H9 (cell line): Measurements from ENCODE around the gene CHRND. TPM values are rescaled to one million over a fixed set of nuclear protein-coding genes. Genes with fewer than 3 reads are reported as not detected.

Source experiments
- DNase-seq: peaks from one replicate; pipeline ENCODE4 v3.0.0-alpha.2; 2017
- H2AFZ ChIP-seq: one replicate; pipeline ENCODE4 v1.6.1; 2013; ENCODE audit warnings: mild to moderate bottlenecking, low read length, control low read depth, moderate library complexity
- H2AK5ac ChIP-seq: 2 replicates; pipeline ENCODE4 v1.6.1; 2013; ENCODE audit warnings: low read length, control low read depth, mixed read lengths; ENCODE audit not compliant: insufficient read length
- H2BK120ac ChIP-seq: one replicate; pipeline ENCODE4 v1.6.1; 2013; ENCODE audit warnings: low read depth, mild to moderate bottlenecking, low read length, control low read depth, inconsistent platforms; ENCODE audit not compliant: poor library complexity, severe bottlenecking
- H2BK12ac ChIP-seq: 2 replicates; pipeline ENCODE4 v1.6.1; 2013; ENCODE audit warnings: low read length, control low read depth, mixed read lengths, low read depth; ENCODE audit not compliant: insufficient read length
- H2BK15ac ChIP-seq: 2 replicates; pipeline ENCODE4 v1.6.1; 2013; ENCODE audit warnings: low read depth, low read length, control low read depth
- H2BK20ac ChIP-seq: one replicate; pipeline ENCODE4 v1.6.1; 2013; ENCODE audit warnings: low read depth, mild to moderate bottlenecking, low read length, control low read depth, inconsistent platforms; ENCODE audit not compliant: poor library complexity, severe bottlenecking
- H2BK5ac ChIP-seq: 2 replicates; pipeline ENCODE4 v1.6.1; 2013; ENCODE audit warnings: low read length, control low read depth, mixed read lengths; ENCODE audit not compliant: insufficient read length
- H3K14ac ChIP-seq: 2 replicates; pipeline ENCODE4 v1.6.1; 2013; ENCODE audit warnings: low read length, control low read depth; ENCODE audit not compliant: insufficient read depth
- H3K18ac ChIP-seq: 2 replicates; pipeline ENCODE4 v1.6.1; 2013; ENCODE audit warnings: low read depth, mild to moderate bottlenecking, mixed read lengths, low read length, control low read depth; ENCODE audit not compliant: insufficient read length
- H3K23ac ChIP-seq: 2 replicates; pipeline ENCODE4 v1.6.1; 2013; ENCODE audit warnings: low read length, control low read depth, mixed read lengths, low read depth; ENCODE audit not compliant: insufficient read length
- H3K23me2 ChIP-seq: 2 replicates; pipeline ENCODE4 v1.6.1; 2013; ENCODE audit warnings: low read depth, mild to moderate bottlenecking, mixed read lengths, low read length, control low read depth; ENCODE audit not compliant: insufficient read length, poor library complexity, severe bottlenecking
- H3K27ac ChIP-seq: 2 replicates; pipeline ENCODE4 v1.5.1; 2013; ENCODE audit warnings: low read length, control low read depth, mixed read lengths, low read depth; ENCODE audit not compliant: insufficient read length
- H3K27me3 ChIP-seq: 2 replicates; pipeline ENCODE4 v1.6.1; 2013; ENCODE audit warnings: low read length, control low read depth, inconsistent platforms; ENCODE audit not compliant: insufficient read depth
- H3K4ac ChIP-seq: 2 replicates; pipeline ENCODE4 v1.6.1; 2013; ENCODE audit warnings: low read depth, mild to moderate bottlenecking, control low read depth, inconsistent platforms, low read length, moderate library complexity
- H3K4me1 ChIP-seq: 2 replicates; pipeline ENCODE4 v1.6.1; 2013; ENCODE audit warnings: low read length, control low read depth, inconsistent platforms; ENCODE audit not compliant: insufficient read depth
- H3K4me2 ChIP-seq: 2 replicates; pipeline ENCODE4 v1.6.1; 2013; ENCODE audit warnings: low read length, control low read depth, mixed read lengths; ENCODE audit not compliant: insufficient read length, insufficient read depth
- H3K56ac ChIP-seq: 2 replicates; pipeline ENCODE4 v1.6.1; 2013; ENCODE audit warnings: low read depth, mild to moderate bottlenecking, mixed read lengths, low read length, control low read depth; ENCODE audit not compliant: insufficient read length
- H3K79me1 ChIP-seq: 2 replicates; pipeline ENCODE4 v1.6.1; 2013; ENCODE audit warnings: low read depth, mild to moderate bottlenecking, moderate library complexity, low read length, control low read depth, inconsistent platforms; ENCODE audit not compliant: insufficient read depth, poor library complexity, severe bottlenecking
- H3K79me2 ChIP-seq: 2 replicates; pipeline ENCODE4 v1.6.1; 2013; ENCODE audit warnings: low read length, control low read depth, inconsistent platforms; ENCODE audit not compliant: insufficient read depth
- H3K9ac ChIP-seq: 2 replicates; pipeline ENCODE4 v1.6.1; 2013; ENCODE audit warnings: low read length, control low read depth, mixed read lengths; ENCODE audit not compliant: insufficient read length; ENCODE audit errors: extremely low read depth
- H3K9me3 ChIP-seq: one replicate; pipeline ENCODE4 v1.6.1; 2013; ENCODE audit warnings: low read depth, low read length, inconsistent platforms; ENCODE audit not compliant: control insufficient read depth
- H3T11ph ChIP-seq: one replicate; pipeline ENCODE4 v1.6.1; 2013; ENCODE audit warnings: mild to moderate bottlenecking, low read length, control low read depth, inconsistent platforms
- H4K20me1 ChIP-seq: one replicate; pipeline ENCODE4 v1.6.1; 2013; ENCODE audit not compliant: control insufficient read depth, insufficient read length, insufficient read depth
- H4K5ac ChIP-seq: 2 replicates; pipeline ENCODE4 v1.6.1; 2013; ENCODE audit warnings: low read depth, mild to moderate bottlenecking, mixed read lengths, low read length, control low read depth; ENCODE audit not compliant: insufficient read length
- H4K8ac ChIP-seq: replicated peaks from 2 replicates; pipeline ENCODE4 v1.6.1; 2013; ENCODE audit warnings: low read length, control low read depth, mixed read lengths, low read depth; ENCODE audit not compliant: insufficient read length
- H4K91ac ChIP-seq: 2 replicates; pipeline ENCODE4 v1.6.1; 2013; ENCODE audit warnings: low read depth, mild to moderate bottlenecking, moderate library complexity, mixed read lengths, low read length, control low read depth; ENCODE audit not compliant: insufficient read length
- H3K27ac Mint-ChIP-seq, 3 experiments: 2 replicates in 2 of 3; 3 replicates in 1 of 3; pipeline ENCODE4 v1.8.0; 2020 to 2021; ENCODE audit warnings: mixed read lengths in 3 of 3, mild to moderate bottlenecking in 1 of 3, moderate library complexity in 1 of 3
- H3K27me3 Mint-ChIP-seq: 2 replicates; pipeline ENCODE4 v1.8.0; 2021; ENCODE audit warnings: low read depth, mild to moderate bottlenecking, moderate library complexity, mixed read lengths
- H3K36me3 Mint-ChIP-seq, 3 experiments: 2 replicates in 2 of 3; 3 replicates in 1 of 3; pipeline ENCODE4 v1.8.0; 2020 to 2021; ENCODE audit warnings: low read depth in 3 of 3, mixed read lengths in 3 of 3; ENCODE audit not compliant: insufficient read depth in 1 of 3
- H3K4me1 Mint-ChIP-seq, 2 experiments: 2 replicates each; pipeline ENCODE4 v1.8.0; 2020; ENCODE audit warnings: mixed read lengths in 2 of 2
- H3K4me3 Mint-ChIP-seq, 2 experiments: 2 replicates in 1 of 2; 3 replicates in 1 of 2; pipeline ENCODE4 v1.8.0; 2020 to 2021; ENCODE audit warnings: mild to moderate bottlenecking in 2 of 2, mixed read lengths in 2 of 2, moderate library complexity in 1 of 2
- H3K9me3 Mint-ChIP-seq, 2 experiments: 2 replicates in 1 of 2; 3 replicates in 1 of 2; pipeline ENCODE4 v1.8.0; 2020; ENCODE audit warnings: mild to moderate bottlenecking in 2 of 2, mixed read lengths in 2 of 2, moderate library complexity in 1 of 2
- CTCF ChIP-seq: fragments of 200-600 bp; sonication (generic); conservative IDR thresholded peaks from 3 replicates; pipeline ENCODE4 v1.8.0; 2021; ENCODE audit warnings: antibody characterized with exemption, mild to moderate bottlenecking
- WGBS: extraction: QIAGEN DNeasy Blood & Tissue Kit; methylation state at CpG from one replicate; pipeline ENCODE4 v1.1.7; 2013; ENCODE audit warnings: missing lambda C conversion rate, low lambda C conversion rate, mixed read lengths; ENCODE audit not compliant: insufficient read length; ENCODE audit errors: extremely low coverage; 5-methylcytosine and 5-hydroxymethylcytosine counted together
- total RNA-seq: library from RNA; stranded (reverse); gene quantifications from 2 replicates; pipeline ENCODE4 v1.2.1, GENCODE V29; 2021

Gene CHRND
- total RNA-seq, 1 experiment from 2014 or later = not detected

GRCh38 chr2:232479341-232480200, 46.4 kb upstream of the CHRND start:
- H2BK5ac ChIP-seq = no peak overlapping the region
- H3T11ph ChIP-seq = no peak overlapping the region
- Mint-ChIP-seq H3K27me3 (peaks cover 48% of the 10 kb centered on the region), H3K27ac (no peak overlapping the region), H3K9me3 (no peaks in the 10 kb centered on the region), H3K4me1 (peaks cover 4 to 5% of the 10 kb centered on the region in 2 experiments; a peak in 2 of 4 replicates), H3K36me3 (peaks cover 0 to 6% (median 0%) of the 10 kb centered on the region in 3 experiments; a peak in 1 of 7 replicates), H3K4me3 (no peak overlapping the region)
- no peak overlapping the region for H4K5ac ChIP-seq
- H2BK15ac ChIP-seq = no peak overlapping the region
- H3K9ac ChIP-seq = no peak overlapping the region
- no peaks in the 10 kb centered on the region for H3K9me3 ChIP-seq
- H3K18ac ChIP-seq = no peak overlapping the region
- WGBS = no CpG with 5 or more reads among the region's 21 CpGs
- no peak overlapping the region for H4K91ac ChIP-seq
- H4K20me1 ChIP-seq = no peaks in the 10 kb centered on the region
- H3K79me2 ChIP-seq = no peaks in the 10 kb centered on the region
- no peak overlapping the region for H3K23ac ChIP-seq
- H3K4ac ChIP-seq = no peak overlapping the region
- H3K27me3 ChIP-seq = peaks cover 5% of the 10 kb centered on the region; the same call in 1 of the 2 replicates
- H2AK5ac ChIP-seq = no peak overlapping the region
- no peak overlapping the region for H4K8ac ChIP-seq
- H2AFZ ChIP-seq = no peak overlapping the region
- H2BK120ac ChIP-seq = no peak overlapping the region
- no peak overlapping the region for H3K4me2 ChIP-seq
- no peak overlapping the region for H2BK20ac ChIP-seq
- no peak overlapping the region for H3K27ac ChIP-seq
- no peak overlapping the region for H3K14ac ChIP-seq
- no peaks in the 10 kb centered on the region for H3K4me1 ChIP-seq
- H3K79me1 ChIP-seq = no peaks in the 10 kb centered on the region
- H3K23me2 ChIP-seq = no peaks in the 10 kb centered on the region
- DNase-seq = no peak
- no peak overlapping the region for H2BK12ac ChIP-seq
- H3K56ac ChIP-seq = no peak overlapping the region
- TF ChIP-seq CTCF = peak; percentile 17; the same call in 1 of the 3 replicates
